H9 (cell line): ENCODE data around the gene LAMB1. TPM values are rescaled to one million over a fixed set of nuclear protein-coding genes. Genes with fewer than 3 reads are reported as not detected.

Experiments used
- DNase-seq: peaks from one replicate; pipeline ENCODE4 v3.0.0-alpha.2; 2017
- H2AFZ ChIP-seq: one replicate; pipeline ENCODE4 v1.6.1; 2013; ENCODE audit warnings: mild to moderate bottlenecking, low read length, control low read depth, moderate library complexity
- H2AK5ac ChIP-seq: 2 replicates; pipeline ENCODE4 v1.6.1; 2013; ENCODE audit warnings: low read length, control low read depth, mixed read lengths; ENCODE audit not compliant: insufficient read length
- H2BK120ac ChIP-seq: one replicate; pipeline ENCODE4 v1.6.1; 2013; ENCODE audit warnings: low read depth, mild to moderate bottlenecking, low read length, control low read depth, inconsistent platforms; ENCODE audit not compliant: poor library complexity, severe bottlenecking
- H2BK12ac ChIP-seq: 2 replicates; pipeline ENCODE4 v1.6.1; 2013; ENCODE audit warnings: low read length, control low read depth, mixed read lengths, low read depth; ENCODE audit not compliant: insufficient read length
- H2BK15ac ChIP-seq: 2 replicates; pipeline ENCODE4 v1.6.1; 2013; ENCODE audit warnings: low read depth, low read length, control low read depth
- H2BK20ac ChIP-seq: one replicate; pipeline ENCODE4 v1.6.1; 2013; ENCODE audit warnings: low read depth, mild to moderate bottlenecking, low read length, control low read depth, inconsistent platforms; ENCODE audit not compliant: poor library complexity, severe bottlenecking
- H2BK5ac ChIP-seq: 2 replicates; pipeline ENCODE4 v1.6.1; 2013; ENCODE audit warnings: low read length, control low read depth, mixed read lengths; ENCODE audit not compliant: insufficient read length
- H3K14ac ChIP-seq: 2 replicates; pipeline ENCODE4 v1.6.1; 2013; ENCODE audit warnings: low read length, control low read depth; ENCODE audit not compliant: insufficient read depth
- H3K18ac ChIP-seq: 2 replicates; pipeline ENCODE4 v1.6.1; 2013; ENCODE audit warnings: low read depth, mild to moderate bottlenecking, mixed read lengths, low read length, control low read depth; ENCODE audit not compliant: insufficient read length
- H3K23ac ChIP-seq: 2 replicates; pipeline ENCODE4 v1.6.1; 2013; ENCODE audit warnings: low read length, control low read depth, mixed read lengths, low read depth; ENCODE audit not compliant: insufficient read length
- H3K23me2 ChIP-seq: 2 replicates; pipeline ENCODE4 v1.6.1; 2013; ENCODE audit warnings: low read depth, mild to moderate bottlenecking, mixed read lengths, low read length, control low read depth; ENCODE audit not compliant: insufficient read length, poor library complexity, severe bottlenecking
- H3K27ac ChIP-seq: 2 replicates; pipeline ENCODE4 v1.5.1; 2013; ENCODE audit warnings: low read length, control low read depth, mixed read lengths, low read depth; ENCODE audit not compliant: insufficient read length
- H3K27me3 ChIP-seq: 2 replicates; pipeline ENCODE4 v1.6.1; 2013; ENCODE audit warnings: low read length, control low read depth, inconsistent platforms; ENCODE audit not compliant: insufficient read depth
- H3K4ac ChIP-seq: 2 replicates; pipeline ENCODE4 v1.6.1; 2013; ENCODE audit warnings: low read depth, mild to moderate bottlenecking, control low read depth, inconsistent platforms, low read length, moderate library complexity
- H3K4me1 ChIP-seq: 2 replicates; pipeline ENCODE4 v1.6.1; 2013; ENCODE audit warnings: low read length, control low read depth, inconsistent platforms; ENCODE audit not compliant: insufficient read depth
- H3K4me2 ChIP-seq: 2 replicates; pipeline ENCODE4 v1.6.1; 2013; ENCODE audit warnings: low read length, control low read depth, mixed read lengths; ENCODE audit not compliant: insufficient read length, insufficient read depth
- H3K56ac ChIP-seq: 2 replicates; pipeline ENCODE4 v1.6.1; 2013; ENCODE audit warnings: low read depth, mild to moderate bottlenecking, mixed read lengths, low read length, control low read depth; ENCODE audit not compliant: insufficient read length
- H3K79me1 ChIP-seq: 2 replicates; pipeline ENCODE4 v1.6.1; 2013; ENCODE audit warnings: low read depth, mild to moderate bottlenecking, moderate library complexity, low read length, control low read depth, inconsistent platforms; ENCODE audit not compliant: insufficient read depth, poor library complexity, severe bottlenecking
- H3K79me2 ChIP-seq: 2 replicates; pipeline ENCODE4 v1.6.1; 2013; ENCODE audit warnings: low read length, control low read depth, inconsistent platforms; ENCODE audit not compliant: insufficient read depth
- H3K9ac ChIP-seq: 2 replicates; pipeline ENCODE4 v1.6.1; 2013; ENCODE audit warnings: low read length, control low read depth, mixed read lengths; ENCODE audit not compliant: insufficient read length; ENCODE audit errors: extremely low read depth
- H3K9me3 ChIP-seq: one replicate; pipeline ENCODE4 v1.6.1; 2013; ENCODE audit warnings: low read depth, low read length, inconsistent platforms; ENCODE audit not compliant: control insufficient read depth
- H3T11ph ChIP-seq: one replicate; pipeline ENCODE4 v1.6.1; 2013; ENCODE audit warnings: mild to moderate bottlenecking, low read length, control low read depth, inconsistent platforms
- H4K20me1 ChIP-seq: one replicate; pipeline ENCODE4 v1.6.1; 2013; ENCODE audit not compliant: control insufficient read depth, insufficient read length, insufficient read depth
- H4K5ac ChIP-seq: 2 replicates; pipeline ENCODE4 v1.6.1; 2013; ENCODE audit warnings: low read depth, mild to moderate bottlenecking, mixed read lengths, low read length, control low read depth; ENCODE audit not compliant: insufficient read length
- H4K8ac ChIP-seq: replicated peaks from 2 replicates; pipeline ENCODE4 v1.6.1; 2013; ENCODE audit warnings: low read length, control low read depth, mixed read lengths, low read depth; ENCODE audit not compliant: insufficient read length
- H4K91ac ChIP-seq: 2 replicates; pipeline ENCODE4 v1.6.1; 2013; ENCODE audit warnings: low read depth, mild to moderate bottlenecking, moderate library complexity, mixed read lengths, low read length, control low read depth; ENCODE audit not compliant: insufficient read length
- H3K27ac Mint-ChIP-seq, 3 experiments: 2 replicates in 2 of 3; 3 replicates in 1 of 3; pipeline ENCODE4 v1.8.0; 2020 to 2021; ENCODE audit warnings: mixed read lengths in 3 of 3, mild to moderate bottlenecking in 1 of 3, moderate library complexity in 1 of 3
- H3K27me3 Mint-ChIP-seq: 2 replicates; pipeline ENCODE4 v1.8.0; 2021; ENCODE audit warnings: low read depth, mild to moderate bottlenecking, moderate library complexity, mixed read lengths
- H3K36me3 Mint-ChIP-seq, 3 experiments: 2 replicates in 2 of 3; 3 replicates in 1 of 3; pipeline ENCODE4 v1.8.0; 2020 to 2021; ENCODE audit warnings: low read depth in 3 of 3, mixed read lengths in 3 of 3; ENCODE audit not compliant: insufficient read depth in 1 of 3
- H3K4me1 Mint-ChIP-seq, 2 experiments: 2 replicates each; pipeline ENCODE4 v1.8.0; 2020; ENCODE audit warnings: mixed read lengths in 2 of 2
- H3K4me3 Mint-ChIP-seq, 2 experiments: 2 replicates in 1 of 2; 3 replicates in 1 of 2; pipeline ENCODE4 v1.8.0; 2020 to 2021; ENCODE audit warnings: mild to moderate bottlenecking in 2 of 2, mixed read lengths in 2 of 2, moderate library complexity in 1 of 2
- H3K9me3 Mint-ChIP-seq, 2 experiments: 2 replicates in 1 of 2; 3 replicates in 1 of 2; pipeline ENCODE4 v1.8.0; 2020; ENCODE audit warnings: mild to moderate bottlenecking in 2 of 2, mixed read lengths in 2 of 2, moderate library complexity in 1 of 2
- WGBS: extraction: QIAGEN DNeasy Blood & Tissue Kit; methylation state at CpG from one replicate; pipeline ENCODE4 v1.1.7; 2013; ENCODE audit warnings: missing lambda C conversion rate, low lambda C conversion rate, mixed read lengths; ENCODE audit not compliant: insufficient read length; ENCODE audit errors: extremely low coverage; 5-methylcytosine and 5-hydroxymethylcytosine counted together
- total RNA-seq: library from RNA; stranded (reverse); gene quantifications from 2 replicates; pipeline ENCODE4 v1.2.1, GENCODE V29; 2021
- TF ChIP-seq, protein P1 (sequence below): fragments of 200-600 bp; sonication (generic); conservative IDR thresholded peaks from 3 replicates; pipeline ENCODE4 v1.8.0; 2021; ENCODE audit warnings: antibody characterized with exemption, mild to moderate bottlenecking

The LAMB1 gene
- total RNA-seq, 1 experiment from 2014 or later: 75.8 TPM

- no peaks in the 10 kb centered on the region for H3K9me3 ChIP-seq
- no peaks in the 10 kb centered on the region for H4K20me1 ChIP-seq
- no peaks in the 10 kb centered on the region for H3K79me2 ChIP-seq
- H3K9ac ChIP-seq: no peak overlapping the region
- no peaks in the 10 kb centered on the region for H3K4me1 Mint-ChIP-seq
- H3K56ac ChIP-seq: no peak overlapping the region
- H3K18ac ChIP-seq: no peak overlapping the region
- no peak overlapping the region for H3K4ac ChIP-seq
- no peak overlapping the region for H3K4me2 ChIP-seq
- H3K4me3 Mint-ChIP-seq: no peak overlapping the region
- H4K91ac ChIP-seq: no peak overlapping the region
- no peaks in the 10 kb centered on the region for H3K23me2 ChIP-seq
- no peak overlapping the region for H2BK120ac ChIP-seq
- H2AFZ ChIP-seq: no peak overlapping the region
- H3K27ac ChIP-seq: no peak overlapping the region
- no peak overlapping the region for H2BK20ac ChIP-seq
- H3K23ac ChIP-seq: no peak overlapping the region
- no peak overlapping the region for H2BK12ac ChIP-seq
- H2BK5ac ChIP-seq: no peak overlapping the region
- H3K4me1 ChIP-seq: no peaks in the 10 kb centered on the region
- peaks cover 32 to 78% (median 62%) of the 10 kb centered on the region in 3 experiments; a peak in 6 of 7 replicates for H3K36me3 Mint-ChIP-seq
- no peak overlapping the region for H4K8ac ChIP-seq
- H3K14ac ChIP-seq: no peak overlapping the region
- H2BK15ac ChIP-seq: no peak overlapping the region
- no peaks in the 10 kb centered on the region for H3K79me1 ChIP-seq
- H3K27me3 Mint-ChIP-seq: no peaks in the 10 kb centered on the region
- DNase-seq: no peak
- H3K9me3 Mint-ChIP-seq: no peaks in the 10 kb centered on the region; a peak in 1 of 5 replicates
- H3K27me3 ChIP-seq: no peaks in the 10 kb centered on the region
- no peak overlapping the region for H3T11ph ChIP-seq
- WGBS: no CpG with 5 or more reads among the region's 1 CpG
- H3K27ac Mint-ChIP-seq: peak overlapping the region in 1 of 3 experiments; percentile 84; a peak in 2 of 7 replicates
- H4K5ac ChIP-seq: no peak overlapping the region
- no peak overlapping the region for H2AK5ac ChIP-seq
- TF ChIP-seq, protein P1, sequence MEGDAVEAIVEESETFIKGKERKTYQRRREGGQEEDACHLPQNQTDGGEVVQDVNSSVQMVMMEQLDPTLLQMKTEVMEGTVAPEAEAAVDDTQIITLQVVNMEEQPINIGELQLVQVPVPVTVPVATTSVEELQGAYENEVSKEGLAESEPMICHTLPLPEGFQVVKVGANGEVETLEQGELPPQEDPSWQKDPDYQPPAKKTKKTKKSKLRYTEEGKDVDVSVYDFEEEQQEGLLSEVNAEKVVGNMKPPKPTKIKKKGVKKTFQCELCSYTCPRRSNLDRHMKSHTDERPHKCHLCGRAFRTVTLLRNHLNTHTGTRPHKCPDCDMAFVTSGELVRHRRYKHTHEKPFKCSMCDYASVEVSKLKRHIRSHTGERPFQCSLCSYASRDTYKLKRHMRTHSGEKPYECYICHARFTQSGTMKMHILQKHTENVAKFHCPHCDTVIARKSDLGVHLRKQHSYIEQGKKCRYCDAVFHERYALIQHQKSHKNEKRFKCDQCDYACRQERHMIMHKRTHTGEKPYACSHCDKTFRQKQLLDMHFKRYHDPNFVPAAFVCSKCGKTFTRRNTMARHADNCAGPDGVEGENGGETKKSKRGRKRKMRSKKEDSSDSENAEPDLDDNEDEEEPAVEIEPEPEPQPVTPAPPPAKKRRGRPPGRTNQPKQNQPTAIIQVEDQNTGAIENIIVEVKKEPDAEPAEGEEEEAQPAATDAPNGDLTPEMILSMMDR: no peak
These were observed 88.1 kb downstream of the LAMB1 start for GRCh38 chr7:107914831-107915230.
